HCT116 (cell line): ENCODE measurements around the gene ACTR3C. TPM values are rescaled to one million over a fixed set of nuclear protein-coding genes. Genes with fewer than 3 reads are reported as not detected.

Source experiments
- ATAC-seq: fragments of 200-7000 bp; cut with Tn5 transposase; 2 replicates; pipeline ENCODE4 v1.9.1; 2020; ENCODE audit warnings: mild to moderate bottlenecking, moderate library complexity
- BruUV-seq: library from RNA; stranded (reverse); fragments of 400-500 nt; replicated peaks from 2 replicates; lab custom pipeline; 2021; lab: Mats Ljungman, UMichigan
- CTCF ChIA-PET: fragments of 300-600 bp; sonication (Branson Sonifier 250); formaldehyde crosslinking; loops from one replicate; lab custom pipeline; 2021; ENCODE audit warnings: antibody characterized with exemption; lab: Charles Lee
- POLR2A ChIA-PET: fragments of 300-600, 350-600 bp; sonication (Branson Sonifier 250); formaldehyde crosslinking; loops from one replicate; lab custom pipeline; 2021; ENCODE audit warnings: antibody characterized with exemption; lab: Charles Lee
- RAD21 ChIA-PET, 2 experiments: fragments of 300-600 bp; sonication (Branson Sonifier 250); formaldehyde crosslinking; loops; one replicate each; lab custom pipeline; 2023; ENCODE audit warnings: low total read pairs in 2 of 2; ENCODE audit not compliant: uncharacterized antibody in 2 of 2, unreplicated experiment in 2 of 2, low non-redundant PET in 1 of 2; lab: Charles Lee
- DNase-seq: peaks from one replicate; pipeline ENCODE4 v3.0.0-alpha.2; 2010; ENCODE audit warnings: low read depth, low spot score
- H2AFZ ChIP-seq: fragments of 200-600 bp; shearing (Covaris generic), sonication (generic); 2 replicates; pipeline ENCODE4 v1.6.1; 2017; ENCODE audit warnings: low read depth, mixed run types, mixed read lengths, antibody characterized with exemption, low read length; ENCODE audit not compliant: poor library complexity, severe bottlenecking
- H3K27ac ChIP-seq: 2 replicates; pipeline ENCODE4 v1.5.1; 2012; ENCODE audit warnings: low read depth, low read length
- H3K27me3 ChIP-seq: fragments of 200-600 bp; sonication (generic); 2 replicates; pipeline ENCODE4 v1.6.1; 2016; ENCODE audit warnings: mixed run types, low read length, mixed read lengths; ENCODE audit not compliant: insufficient read depth
- H3K36me3 ChIP-seq, 2 experiments: fragments of 200-500 bp in 1 of 2; fragments of 200-600 bp in 1 of 2; sonication (Bioruptor generic) in 1 of 2; sonication (generic) in 1 of 2; 2 replicates each; pipeline versions ENCODE4 v1.5.1 to v1.6.1; 2014 to 2016; ENCODE audit warnings: low read length in 2 of 2, inconsistent platforms in 1 of 2, mixed read lengths in 1 of 2, mixed run types in 1 of 2; ENCODE audit not compliant: insufficient read depth in 2 of 2, control insufficient read depth in 1 of 2
- H3K4me1 ChIP-seq, 2 experiments: fragments of 200-600 bp in 1 of 2; sonication (generic) in 1 of 2; 2 replicates each; pipeline versions ENCODE4 v1.5.1 to v1.6.1; 2012 to 2017; ENCODE audit warnings: low read length in 2 of 2, inconsistent platforms in 1 of 2, mild to moderate bottlenecking in 1 of 2, mixed read lengths in 1 of 2, mixed run types in 1 of 2, moderate library complexity in 1 of 2; ENCODE audit not compliant: insufficient read depth in 2 of 2, control insufficient read depth in 1 of 2
- H3K4me2 ChIP-seq: fragments of 200-600 bp; sonication (generic); 2 replicates; pipeline ENCODE4 v1.6.1; 2017; ENCODE audit warnings: mixed run types, low read length, mixed read lengths
- H3K4me3 ChIP-seq, 2 experiments: fragments of 200-600 bp in 1 of 2; sonication (generic) in 1 of 2; replicated peaks in 1 of 2; 2 replicates each; pipeline ENCODE4 v1.5.1; 2011 to 2016; ENCODE audit warnings: low read length in 2 of 2, control low read depth in 1 of 2, low read depth in 1 of 2, mild to moderate bottlenecking in 1 of 2, mixed read lengths in 1 of 2, mixed run types in 1 of 2
- H3K79me2 ChIP-seq: fragments of 200-600 bp; sonication (generic); 2 replicates; pipeline ENCODE4 v1.6.1; 2017; ENCODE audit warnings: mild to moderate bottlenecking, mixed run types, low read length, moderate library complexity, mixed read lengths; ENCODE audit not compliant: insufficient read depth
- H3K9ac ChIP-seq: fragments of 200-600 bp; sonication (generic); 2 replicates; pipeline ENCODE4 v1.6.1; 2016; ENCODE audit warnings: low read length, mixed read lengths
- H3K9me2 ChIP-seq: fragments of 200-600 bp; sonication (generic), shearing (Covaris generic); 2 replicates; pipeline ENCODE4 v1.6.1; 2017; ENCODE audit warnings: mixed run types, mild to moderate bottlenecking, moderate library complexity; ENCODE audit not compliant: insufficient read depth
- H3K9me3 ChIP-seq, 2 experiments: fragments of 200-500 bp in 1 of 2; fragments of 200-600 bp in 1 of 2; sonication (Bioruptor generic) in 1 of 2; sonication (generic) in 1 of 2; 2 replicates each; pipeline ENCODE4 v1.6.1; 2014 to 2017; ENCODE audit warnings: low read length in 2 of 2, mixed read lengths in 2 of 2, inconsistent platforms in 1 of 2, low read depth in 1 of 2, mild to moderate bottlenecking in 1 of 2, mixed run types in 1 of 2, moderate library complexity in 1 of 2; ENCODE audit not compliant: control insufficient read depth in 1 of 2, insufficient read depth in 1 of 2
- H4K20me1 ChIP-seq: fragments of 200-600 bp; sonication (generic), shearing (Covaris generic); 2 replicates; pipeline ENCODE4 v1.6.1; 2017; ENCODE audit warnings: mixed run types, mild to moderate bottlenecking, moderate library complexity; ENCODE audit not compliant: insufficient read depth
- ATF3 ChIP-seq: IDR thresholded peaks from 2 replicates; pipeline ENCODE4 v1.6.1; 2012
- CBX3 ChIP-seq: IDR thresholded peaks from 2 replicates; pipeline ENCODE4 v1.6.1; 2012; ENCODE audit warnings: low read depth
- CEBPB ChIP-seq: IDR thresholded peaks from 2 replicates; pipeline ENCODE4 v1.6.1; 2012; ENCODE audit warnings: low read depth
- EGR1 ChIP-seq: IDR thresholded peaks from 2 replicates; pipeline ENCODE4 v1.6.1; 2012; ENCODE audit warnings: low read depth
- ELF1 ChIP-seq: IDR thresholded peaks from 2 replicates; pipeline ENCODE4 v1.6.1; 2012; ENCODE audit warnings: low read depth, borderline replicate concordance
- EZH2 ChIP-seq: fragments of 200-600 bp; sonication (generic); IDR thresholded peaks from 2 replicates; pipeline ENCODE4 v1.6.1; 2017; ENCODE audit warnings: antibody characterized with exemption, mixed run types
- EZH2phosphoT487 ChIP-seq: fragments of 200-600 bp; IDR thresholded peaks from 2 replicates; pipeline ENCODE4 v1.6.1; 2018; ENCODE audit warnings: antibody characterized with exemption, borderline replicate concordance
- JUND ChIP-seq: IDR thresholded peaks from 2 replicates; pipeline ENCODE4 v1.6.1; 2012
- MAX ChIP-seq: IDR thresholded peaks from 2 replicates; pipeline ENCODE4 v1.6.1; 2012
- SIN3A ChIP-seq: IDR thresholded peaks from 2 replicates; pipeline ENCODE4 v1.6.1; 2012; ENCODE audit warnings: low read depth
- SP1 ChIP-seq: IDR thresholded peaks from 2 replicates; pipeline ENCODE4 v1.6.1; 2012; ENCODE audit warnings: low read depth
- SRF ChIP-seq: IDR thresholded peaks from 2 replicates; pipeline ENCODE4 v1.6.1; 2012; ENCODE audit warnings: low read depth
- TCF7L2 ChIP-seq: IDR thresholded peaks from 2 replicates; pipeline ENCODE4 v1.7.0; 2011; ENCODE audit warnings: borderline replicate concordance, inconsistent platforms; ENCODE audit not compliant: insufficient read depth, insufficient read length; ENCODE audit errors: extremely low read depth
- YY1 ChIP-seq: IDR thresholded peaks from 2 replicates; pipeline ENCODE4 v1.6.1; 2011; ENCODE audit warnings: low read length, low read depth, moderate library complexity, mild to moderate bottlenecking; ENCODE audit not compliant: insufficient replicate concordance; ENCODE audit errors: extremely low read depth
- ZBTB33 ChIP-seq: IDR thresholded peaks from 2 replicates; pipeline ENCODE4 v1.6.1; 2011; ENCODE audit warnings: mild to moderate bottlenecking, low read length, moderate library complexity; ENCODE audit not compliant: insufficient replicate concordance; ENCODE audit errors: extremely low read depth
- ZNF274 ChIP-seq: fragments of 200-500 bp; sonication (Bioruptor generic); IDR thresholded peaks from 2 replicates; pipeline ENCODE4 v1.6.1; 2014; ENCODE audit warnings: mild to moderate bottlenecking, low read depth, low read length, inconsistent platforms
- intact Hi-C: fragments of 100-400 bp; cut with micrococcal nuclease; formaldehyde crosslinking; loops from 2 replicates; pipeline ENCODE4 v1.10.0; 2022
- total RNA-seq: library from RNA; stranded (reverse); gene quantifications from one replicate; pipeline ENCODE4 v1.2.1, GENCODE V29; 2021; ENCODE audit not compliant: unreplicated experiment

The ACTR3C gene
- total RNA-seq, 1 experiment from 2014 or later: 2.0 TPM

GRCh38 chr7:150322114-150322832 is 1.1 kb downstream of the ACTR3C start:
- Histone ChIP-seq H3K36me3 (peaks cover 0 to 3% of the 10 kb centered on the region in 2 experiments; a peak in 1 of 4 replicates), H3K27me3 (no peaks in the 10 kb centered on the region), H3K4me3 (peak overlapping the region; percentile 59 to 69), H3K4me2 (peak overlapping the region; percentile 76), H3K79me2 (peaks cover 14% of the 10 kb centered on the region), H3K9me3 (no peaks in the 10 kb centered on the region), H3K9me2 (no peaks in the 10 kb centered on the region), H3K4me1 (peaks cover 8 to 36% of the 10 kb centered on the region in 2 experiments; a peak in 3 of 4 replicates), H3K9ac (peak overlapping the region; percentile 79), H4K20me1 (no peaks in the 10 kb centered on the region), H3K27ac (peak overlapping the region; percentile 90), H2AFZ (no peak overlapping the region)
- DNase-seq (no peak), ATAC-seq (peak; percentile 21; the same call in 1 of the 2 replicates)
- RAD21 ChIA-PET: no interaction called here
- POLR2A ChIA-PET: no interaction called here
- no peak for TF ChIP-seq TCF7L2
- TF ChIP-seq SIN3A: no peak; the same call in 1 of the 2 replicates
- no peak for TF ChIP-seq EZH2
- no peak for TF ChIP-seq ATF3
- no peak for TF ChIP-seq JUND
- TF ChIP-seq SP1: no peak; the same call in 1 of the 2 replicates
- TF ChIP-seq ELF1: no peak
- no TSS peak for BruUV-seq
- CTCF ChIA-PET: no interaction called here
- intact Hi-C loops: no loop called here

GRCh38 chr7:150321788-150322113 is 1.6 kb downstream of the ACTR3C start:
- intact Hi-C loops: no loop called here

More at GRCh38 chr7:150321788-150322113, 1.6 kb downstream of the ACTR3C start:
- Histone ChIP-seq H3K27ac (no peak overlapping the region), H3K9me3 (no peaks in the 10 kb centered on the region), H3K4me2 (peak overlapping the region; percentile 76), H3K9me2 (no peaks in the 10 kb centered on the region), H3K79me2 (peaks cover 14% of the 10 kb centered on the region), H2AFZ (no peak overlapping the region), H3K4me3 (peak overlapping the region; percentile 59 to 69; a peak in 3 of 4 replicates), H4K20me1 (no peaks in the 10 kb centered on the region), H3K4me1 (peaks cover 8 to 36% of the 10 kb centered on the region in 2 experiments; a peak in 3 of 4 replicates), H3K27me3 (no peaks in the 10 kb centered on the region), H3K9ac (no peak overlapping the region), H3K36me3 (no peaks in the 10 kb centered on the region; a peak in 1 of 4 replicates)
- RAD21 ChIA-PET: no interaction called here
- CTCF ChIA-PET: no interaction called here
- no peak for TF ChIP-seq SRF
- no peak for TF ChIP-seq CBX3
- no peak for TF ChIP-seq MAX
- TF ChIP-seq ZBTB33: no peak
- no peak for TF ChIP-seq CEBPB
- TF ChIP-seq SP1: no peak
- no peak for TF ChIP-seq EGR1
- no peak for TF ChIP-seq YY1
- TF ChIP-seq EZH2phosphoT487: no peak
- TF ChIP-seq ZNF274: no peak
- TF ChIP-seq ATF3: no peak
- POLR2A ChIA-PET: no interaction called here
- DNase-seq (no peak), ATAC-seq (no peak)
- BruUV-seq: no TSS peak
